ENCODE data around the gene SLC24A3.

- TF ChIP-seq CTCF (conservative IDR thresholded peaks at IDR 0.05; ENCODE audit: low read length) (no peak), EZH2phosphoT487 (IDR thresholded peaks at IDR 0.05; ENCODE audit: borderline replicate concordance) (no peak)
Measured at GRCh38 chr20:19699180-19699971, 486.9 kb downstream of the SLC24A3 start.
